ENCODE results near the gene FBXO40.

The FBXO40 gene

DNA sequence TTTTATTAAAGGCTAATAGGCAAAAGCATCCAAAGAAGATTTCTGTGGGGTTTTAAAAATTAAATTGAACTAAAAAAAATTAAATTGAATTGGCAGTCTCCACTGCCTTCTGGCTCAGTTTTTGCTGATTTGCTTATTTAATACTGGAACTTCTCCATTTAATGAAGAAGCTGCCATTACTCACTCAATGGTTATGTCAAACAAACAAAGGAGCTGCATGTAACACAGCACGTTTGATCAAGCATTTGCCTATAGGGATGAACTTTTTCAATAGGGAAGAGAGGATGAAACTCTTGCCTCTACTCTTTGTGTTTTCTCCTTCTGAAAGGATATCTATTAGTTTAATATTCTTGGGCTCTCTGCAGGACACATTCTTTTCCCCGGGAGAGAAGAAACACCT lies 72.3 kb downstream of the FBXO40 start:
- Histone ChIP-seq H3K4me3 (ENCODE audit: severe bottlenecking) (no peak overlapping the region), H3K9me3 (ENCODE audit: severe bottlenecking) (no peaks in the 10 kb centered on the region), H3K4me1 (ENCODE audit: insufficient read depth, poor library complexity, severe bottlenecking) (peaks cover 11% of the 10 kb centered on the region), H3K27me3 (ENCODE audit: insufficient read depth, poor library complexity, severe bottlenecking) (no peaks in the 10 kb centered on the region), H3K36me3 (ENCODE audit: low read depth) (peaks cover 71% of the 10 kb centered on the region), H3K27ac (ENCODE audit: poor library complexity, severe bottlenecking) (no peak overlapping the region)
- ATAC-seq (ENCODE audit: low read depth) (no peak), DNase-seq (ENCODE audit: low spot score) (no peak)
- TF ChIP-seq, protein P1, sequence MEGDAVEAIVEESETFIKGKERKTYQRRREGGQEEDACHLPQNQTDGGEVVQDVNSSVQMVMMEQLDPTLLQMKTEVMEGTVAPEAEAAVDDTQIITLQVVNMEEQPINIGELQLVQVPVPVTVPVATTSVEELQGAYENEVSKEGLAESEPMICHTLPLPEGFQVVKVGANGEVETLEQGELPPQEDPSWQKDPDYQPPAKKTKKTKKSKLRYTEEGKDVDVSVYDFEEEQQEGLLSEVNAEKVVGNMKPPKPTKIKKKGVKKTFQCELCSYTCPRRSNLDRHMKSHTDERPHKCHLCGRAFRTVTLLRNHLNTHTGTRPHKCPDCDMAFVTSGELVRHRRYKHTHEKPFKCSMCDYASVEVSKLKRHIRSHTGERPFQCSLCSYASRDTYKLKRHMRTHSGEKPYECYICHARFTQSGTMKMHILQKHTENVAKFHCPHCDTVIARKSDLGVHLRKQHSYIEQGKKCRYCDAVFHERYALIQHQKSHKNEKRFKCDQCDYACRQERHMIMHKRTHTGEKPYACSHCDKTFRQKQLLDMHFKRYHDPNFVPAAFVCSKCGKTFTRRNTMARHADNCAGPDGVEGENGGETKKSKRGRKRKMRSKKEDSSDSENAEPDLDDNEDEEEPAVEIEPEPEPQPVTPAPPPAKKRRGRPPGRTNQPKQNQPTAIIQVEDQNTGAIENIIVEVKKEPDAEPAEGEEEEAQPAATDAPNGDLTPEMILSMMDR (IDR thresholded peaks at IDR 0.05; ENCODE audit: poor library complexity, severe bottlenecking): no peak

DNA sequence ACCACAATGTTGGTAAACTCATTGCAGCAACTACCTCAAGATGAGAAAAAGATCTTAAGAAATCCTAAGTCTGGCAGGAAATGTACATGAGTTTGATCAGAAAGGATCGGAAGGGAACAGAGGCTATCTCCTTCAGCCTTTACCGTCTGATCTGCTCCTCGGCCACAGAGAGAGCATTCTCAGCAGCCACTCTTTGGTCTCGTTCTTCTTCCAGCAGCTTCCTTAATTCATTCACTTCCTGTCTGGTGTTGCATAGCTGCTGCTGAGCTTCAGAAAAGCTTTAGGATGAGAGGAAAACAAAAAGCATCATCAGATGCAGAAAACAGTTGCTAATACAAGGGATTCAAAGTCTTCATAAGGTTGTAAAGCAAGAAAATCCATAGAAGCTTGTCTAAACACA lies 74.2 kb downstream of the FBXO40 start:
- Histone ChIP-seq H3K9me3 (ENCODE audit: severe bottlenecking) (no peaks in the 10 kb centered on the region), H3K36me3 (ENCODE audit: low read depth) (peaks cover 80% of the 10 kb centered on the region), H3K27me3 (ENCODE audit: insufficient read depth, poor library complexity, severe bottlenecking) (no peaks in the 10 kb centered on the region), H3K4me1 (ENCODE audit: insufficient read depth, poor library complexity, severe bottlenecking) (no peaks in the 10 kb centered on the region), H3K4me3 (ENCODE audit: severe bottlenecking) (no peak overlapping the region), H3K27ac (ENCODE audit: poor library complexity, severe bottlenecking) (no peak overlapping the region)
- DNase-seq (ENCODE audit: low spot score): no peak
- TF ChIP-seq, protein P1 (IDR thresholded peaks at IDR 0.05; ENCODE audit: poor library complexity, severe bottlenecking): no peak
- no peak for ATAC-seq (ENCODE audit: low read depth)

DNA sequence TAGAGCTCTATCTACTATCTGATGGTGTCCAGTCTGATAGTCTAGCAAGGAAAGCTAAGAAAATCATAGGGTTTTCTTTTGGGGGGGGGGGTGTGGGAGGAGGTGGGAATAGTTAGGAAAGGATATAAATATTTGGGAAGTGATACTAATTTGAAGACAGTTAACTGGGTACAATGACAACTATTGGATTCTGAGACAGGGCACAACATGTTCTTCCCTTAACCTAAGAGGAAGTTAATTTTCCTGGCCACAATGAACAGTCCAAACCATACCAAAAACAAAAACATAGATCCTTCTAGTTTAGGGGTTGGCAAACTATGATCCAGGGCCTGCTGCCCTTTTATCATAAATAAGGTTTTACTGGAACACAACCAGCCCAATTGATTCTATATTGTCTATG lies 77.5 kb downstream of the FBXO40 start:
- ATAC-seq (ENCODE audit: low read depth): no peak
- TF ChIP-seq, protein P1 (IDR thresholded peaks at IDR 0.05; ENCODE audit: poor library complexity, severe bottlenecking): no peak
- H3K9me3 ChIP-seq (ENCODE audit: severe bottlenecking): no peaks in the 10 kb centered on the region
- DNase-seq (ENCODE audit: low spot score): no peak
- peaks cover 82% of the 10 kb centered on the region for H3K36me3 ChIP-seq (ENCODE audit: low read depth)
- no peaks in the 10 kb centered on the region for H3K4me1 ChIP-seq (ENCODE audit: insufficient read depth, poor library complexity, severe bottlenecking)
- H3K4me3 ChIP-seq (ENCODE audit: severe bottlenecking): no peak overlapping the region
- H3K27me3 ChIP-seq (ENCODE audit: insufficient read depth, poor library complexity, severe bottlenecking): no peaks in the 10 kb centered on the region
- no peak overlapping the region for H3K27ac ChIP-seq (ENCODE audit: poor library complexity, severe bottlenecking)

DNA sequence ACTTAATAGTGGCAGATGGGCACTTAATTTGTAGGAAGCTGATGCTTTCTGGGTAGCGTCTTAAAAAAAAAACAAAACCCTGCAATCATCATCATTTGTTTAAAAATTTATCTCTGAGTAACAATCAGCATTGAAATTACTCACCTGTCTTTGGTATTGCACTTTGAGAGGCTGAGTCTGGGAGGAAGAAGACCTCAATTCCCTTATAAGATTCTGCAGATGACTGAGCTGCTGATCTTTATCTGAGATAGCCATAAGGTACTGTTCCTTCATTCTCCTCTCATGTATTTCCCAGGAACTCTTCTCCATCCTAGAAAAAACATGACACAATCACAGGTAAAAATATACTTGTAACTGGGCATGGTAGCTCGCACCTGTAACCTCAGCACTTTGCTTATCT lies 84.0 kb downstream of the FBXO40 start:
- Histone ChIP-seq H3K27me3 (ENCODE audit: insufficient read depth, poor library complexity, severe bottlenecking) (no peaks in the 10 kb centered on the region), H3K9me3 (ENCODE audit: severe bottlenecking) (no peaks in the 10 kb centered on the region), H3K4me3 (ENCODE audit: severe bottlenecking) (no peak overlapping the region), H3K36me3 (ENCODE audit: low read depth) (peaks cover 91% of the 10 kb centered on the region), H3K4me1 (ENCODE audit: insufficient read depth, poor library complexity, severe bottlenecking) (no peaks in the 10 kb centered on the region), H3K27ac (ENCODE audit: poor library complexity, severe bottlenecking) (no peak overlapping the region)
- TF ChIP-seq, protein P1 (IDR thresholded peaks at IDR 0.05; ENCODE audit: poor library complexity, severe bottlenecking): no peak
- ATAC-seq (ENCODE audit: low read depth) (no peak), DNase-seq (ENCODE audit: low spot score) (no peak)
